ENCODE results near the gene ZNF3.

DNA sequence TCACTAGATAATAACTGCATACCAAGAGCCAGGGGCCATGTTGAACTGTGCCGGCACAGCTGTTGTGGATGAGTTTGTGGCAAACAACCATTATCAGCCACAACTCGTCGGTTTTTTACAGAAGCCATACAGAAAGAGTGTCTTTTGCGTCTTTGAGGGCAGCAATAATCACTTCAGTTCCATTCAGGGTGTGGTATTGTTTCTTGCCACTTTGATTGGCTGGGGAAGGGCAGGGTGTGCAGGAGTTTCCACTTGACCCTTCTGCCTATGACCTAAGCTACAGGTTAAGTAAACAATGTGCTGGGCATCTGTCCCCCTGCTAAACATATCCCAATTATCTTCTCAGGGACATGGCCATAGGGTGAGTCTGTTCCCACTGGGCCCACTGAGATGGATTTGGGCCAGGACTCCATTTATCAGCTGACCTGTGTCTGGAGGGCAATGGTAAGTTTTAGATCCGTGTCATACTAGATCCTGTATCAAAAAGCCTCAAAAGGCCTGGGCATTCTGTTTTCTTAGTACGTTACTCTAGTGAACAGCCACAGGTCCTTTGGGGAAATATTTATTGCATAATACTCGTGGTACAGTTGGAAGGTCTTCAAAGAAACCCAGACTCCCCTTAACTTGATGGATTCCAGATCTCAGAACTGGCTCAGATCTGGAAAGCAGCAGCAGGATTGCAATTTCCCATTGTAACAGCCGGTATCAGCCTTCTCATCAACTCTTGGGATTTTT lies 15.9 kb downstream of the ZNF3 start:
- TF ChIP-seq CTCF (IDR thresholded peaks at IDR 0.05) (no peak), POLR2A (IDR thresholded peaks at IDR 0.05) (no peak), POLR2AphosphoS5 (IDR thresholded peaks at IDR 0.05) (peak in 1 of 2 donors; percentile 15), EP300 (IDR thresholded peaks at IDR 0.05) (no peak)
